Fibroblast of pulmonary artery (primary cell): ENCODE data around the gene STAC3.

Experiments used
- DNase-seq: peaks from one replicate; pipeline ENCODE4 v3.0.0-alpha.2; 2010; ENCODE audit warnings: low read depth
- H3K4me3 ChIP-seq: replicated peaks from 2 replicates; pipeline ENCODE4 v1.5.1; 2011; ENCODE audit warnings: low read depth, mild to moderate bottlenecking, control low read depth, low read length, moderate library complexity
- CTCF ChIP-seq: IDR thresholded peaks from 2 replicates; pipeline ENCODE4 v1.5.1; 2011; ENCODE audit warnings: mild to moderate bottlenecking, control low read depth, low read length, inconsistent platforms; ENCODE audit errors: missing control alignments

Gene STAC3

GRCh38 chr12:57211791-57212700 lies 38.9 kb downstream of the STAC3 start:
- peak; percentile 1 for TF ChIP-seq CTCF
- DNase-seq = no peak
- H3K4me3 ChIP-seq = no peak overlapping the region

- TF ChIP-seq CTCF = no peak
- no peak overlapping the region for H3K4me3 ChIP-seq
- DNase-seq = no peak
Observed at GRCh38 chr12:57210926-57211692, 39.9 kb downstream of the STAC3 start.

GRCh38 chr12:57210461-57210860 lies 40.5 kb downstream of the STAC3 start:
- no peak for TF ChIP-seq CTCF
- DNase-seq = no peak
- H3K4me3 ChIP-seq = no peak overlapping the region

- DNase-seq = no peak
- no peak overlapping the region for H3K4me3 ChIP-seq
- no peak for TF ChIP-seq CTCF
Observed at GRCh38 chr12:57209916-57210315, 41.1 kb downstream of the STAC3 start.

GRCh38 chr12:57208631-57209282 lies 42.2 kb downstream of the STAC3 start:
- no peak for TF ChIP-seq CTCF
- no peak for DNase-seq
- no peak overlapping the region for H3K4me3 ChIP-seq

GRCh38 chr12:57207731-57208630 lies 43.0 kb downstream of the STAC3 start:
- no peak for DNase-seq
- TF ChIP-seq CTCF = no peak
- no peak overlapping the region for H3K4me3 ChIP-seq
